IMR-90 (cell line): ENCODE measurements around the gene NEURL2.

ENCODE experiments used
- BHLHE40 ChIP-seq: fragments of 150-350 bp; IDR thresholded peaks from 2 replicates; pipeline ENCODE4 v1.6.1; 2016; ENCODE audit warnings: mild to moderate bottlenecking, low read depth, low read length
- CEBPB ChIP-seq: IDR thresholded peaks from 2 replicates; pipeline ENCODE4 v1.6.1; 2012; ENCODE audit warnings: low read depth, low read length, improper control_type of control experiment
- TF ChIP-seq, protein P1 (sequence below): conservative IDR thresholded peaks from 2 replicates; pipeline ENCODE4 v1.5.1; 2012; ENCODE audit warnings: mild to moderate bottlenecking, low read depth, low read length, improper control_type of control experiment

DNA sequence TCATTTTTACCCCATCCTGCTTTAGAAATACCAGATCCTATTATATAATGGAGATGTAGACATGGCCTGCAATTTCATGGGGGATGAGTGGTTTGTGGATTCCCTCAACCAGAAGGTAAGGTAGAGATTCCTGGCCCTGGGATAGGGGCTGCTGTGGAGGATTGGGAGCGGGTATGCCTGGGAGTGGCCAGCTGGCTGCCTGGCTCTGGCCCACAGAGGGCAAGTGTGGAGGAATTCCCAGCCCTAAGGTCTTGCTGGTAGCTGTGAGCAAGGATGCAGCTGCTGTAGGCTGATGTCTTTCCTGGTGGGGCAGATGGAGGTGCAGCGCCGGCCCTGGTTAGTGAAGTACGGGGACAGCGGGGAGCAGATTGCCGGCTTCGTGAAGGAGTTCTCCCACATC is 6.7 kb upstream of the NEURL2 start:
- TF ChIP-seq CEBPB (no peak), BHLHE40 (no peak)
- TF ChIP-seq, protein P1, sequence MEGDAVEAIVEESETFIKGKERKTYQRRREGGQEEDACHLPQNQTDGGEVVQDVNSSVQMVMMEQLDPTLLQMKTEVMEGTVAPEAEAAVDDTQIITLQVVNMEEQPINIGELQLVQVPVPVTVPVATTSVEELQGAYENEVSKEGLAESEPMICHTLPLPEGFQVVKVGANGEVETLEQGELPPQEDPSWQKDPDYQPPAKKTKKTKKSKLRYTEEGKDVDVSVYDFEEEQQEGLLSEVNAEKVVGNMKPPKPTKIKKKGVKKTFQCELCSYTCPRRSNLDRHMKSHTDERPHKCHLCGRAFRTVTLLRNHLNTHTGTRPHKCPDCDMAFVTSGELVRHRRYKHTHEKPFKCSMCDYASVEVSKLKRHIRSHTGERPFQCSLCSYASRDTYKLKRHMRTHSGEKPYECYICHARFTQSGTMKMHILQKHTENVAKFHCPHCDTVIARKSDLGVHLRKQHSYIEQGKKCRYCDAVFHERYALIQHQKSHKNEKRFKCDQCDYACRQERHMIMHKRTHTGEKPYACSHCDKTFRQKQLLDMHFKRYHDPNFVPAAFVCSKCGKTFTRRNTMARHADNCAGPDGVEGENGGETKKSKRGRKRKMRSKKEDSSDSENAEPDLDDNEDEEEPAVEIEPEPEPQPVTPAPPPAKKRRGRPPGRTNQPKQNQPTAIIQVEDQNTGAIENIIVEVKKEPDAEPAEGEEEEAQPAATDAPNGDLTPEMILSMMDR = no peak
